ENCODE results near the gene BICDL1. TPM values are rescaled to one million over a fixed set of nuclear protein-coding genes. Genes with fewer than 3 reads are reported as not detected.
"Not testable (repeated sequence)": the region's sequence is repeated elsewhere in the genome, so short reads cannot be mapped to it uniquely, and the experiment has no call there.

Gene BICDL1
- total and polyA plus RNA-seq, 2 of the 4 experiments (the other 2 are of a cell fraction), result not detected

DNA sequence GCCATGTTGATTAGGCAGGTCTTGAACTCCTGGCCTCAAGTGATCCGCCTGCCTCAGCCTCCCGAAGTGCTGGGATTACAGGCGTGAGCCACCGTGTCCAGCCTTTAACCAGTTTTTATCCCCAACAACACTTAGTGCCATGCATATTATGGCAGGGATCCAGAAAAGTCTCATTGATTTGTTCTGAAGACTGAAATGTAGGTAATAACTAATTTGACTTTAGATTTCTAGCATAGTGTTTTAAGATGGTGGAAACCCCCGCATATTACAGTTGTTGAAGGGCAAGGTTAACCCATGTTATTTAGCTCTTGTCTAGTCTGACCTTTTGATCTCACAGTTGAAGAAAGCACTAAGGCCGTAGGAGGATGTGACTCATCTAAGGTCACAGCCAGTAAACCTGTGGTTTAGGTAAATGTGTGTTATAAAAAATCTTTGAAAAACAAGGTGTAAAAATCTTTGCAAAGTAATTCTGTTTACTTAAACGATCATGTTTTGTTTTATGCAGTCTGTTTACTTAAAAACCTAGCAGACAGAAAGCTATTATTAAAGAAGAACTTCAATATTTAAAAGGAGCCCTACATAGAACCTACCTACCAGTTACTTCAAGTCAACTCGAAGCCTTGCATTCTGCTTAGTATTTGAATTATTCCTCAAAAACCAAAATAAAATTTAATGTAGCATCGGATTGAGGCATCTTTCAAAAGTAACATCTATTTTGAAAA, 24.8 kb downstream of the BICDL1 start:
- Histone ChIP-seq H3K9ac (ENCODE audit: low read depth, low read length) (no peak overlapping the region), H4K20me1 (ENCODE audit: insufficient read depth, low read length) (no peaks in the 10 kb centered on the region), H3K4me3 (ENCODE audit: insufficient read depth, low read depth, low read length) (no peak overlapping the region), H2BK5ac (ENCODE audit: low read depth, low read length, poor library complexity, severe bottlenecking) (no peak overlapping the region), H3K4ac (ENCODE audit: low read depth, low read length) (no peak overlapping the region), H3K9me3 (ENCODE audit: control insufficient read depth, insufficient read depth, low read length) (no peaks in the 10 kb centered on the region), H3K27ac (ENCODE audit: insufficient read depth, low read length) (no peak overlapping the region), H3K14ac (replicated peaks; ENCODE audit: low read depth, low read length) (no peak overlapping the region), H3K27me3 (ENCODE audit: control insufficient read depth, insufficient read depth, low read length) (peaks cover 4% of the 10 kb centered on the region; the same call in 1 of the 2 replicates), H3K18ac (ENCODE audit: low read depth, low read length) (no peak overlapping the region), H2AK9ac (replicated peaks; ENCODE audit: low read depth, low read length, poor library complexity) (no peak overlapping the region), H3K9me1 (ENCODE audit: insufficient read depth, low read length) (no peaks in the 10 kb centered on the region), H3K4me2 (ENCODE audit: low read depth, low read length) (no peak overlapping the region), H3K23ac (ENCODE audit: low read depth, low read length) (no peak overlapping the region), H3K4me1 (ENCODE audit: control insufficient read depth, insufficient read depth, low read length) (no peaks in the 10 kb centered on the region), H2BK120ac (ENCODE audit: low read depth, low read length) (no peak overlapping the region), H3K36me3 (ENCODE audit: control insufficient read depth, insufficient read depth, low read length) (no peaks in the 10 kb centered on the region), H4K8ac (ENCODE audit: low read depth in 2 of 2, low read length in 2 of 2) (no peak overlapping the region), H4K5ac (ENCODE audit: low read depth, low read length) (no peak overlapping the region), H2AFZ (replicated peaks; ENCODE audit: low read length, poor library complexity) (no peak overlapping the region), H2BK20ac (ENCODE audit: low read depth, low read length) (no peak overlapping the region), H2AK5ac (ENCODE audit: low read depth, low read length) (no peak overlapping the region), H3K56ac (ENCODE audit: extremely low read depth, insufficient read depth, low read length) (no peak overlapping the region), H3K79me1 (ENCODE audit: low read depth in 1 of 2, low read length in 2 of 2) (no peaks in the 10 kb centered on the region), H4K91ac (ENCODE audit: insufficient read depth, low read depth, low read length) (no peak overlapping the region), H2BK15ac (ENCODE audit: low read depth, low read length) (no peak overlapping the region)
- intact Hi-C loops (cut with micrococcal nuclease) (no loop called here), dilution Hi-C loops (cut with HindIII; ENCODE audit: low sequenced_read_pairs, unreplicated experiment) (no loop called here), in situ Hi-C loops (cut with MboI; ENCODE audit: low sequenced_read_pairs) (no loop called here)
- BruUV-seq (replicated peaks), result no TSS peak
- ChIA-PET CTCF (interaction anchor here (0.5 kb wide), 1 partner anchor 256 kb away, joined by 3 read pairs; no protein-coding TSS in a partner anchor), POLR2A (ENCODE audit: unreplicated experiment) (no interaction called here)
- no peak for TF ChIP-seq RFX5 (IDR thresholded peaks at IDR 0.05; ENCODE audit: low read depth, low read length)
- no peak for TF ChIP-seq NFE2L2 (IDR thresholded peaks at IDR 0.05; ENCODE audit: low read depth, low read length)
- TF ChIP-seq RCOR1 (IDR thresholded peaks at IDR 0.05; ENCODE audit: insufficient replicate concordance, low read length), result no peak
- TF ChIP-seq BHLHE40 (IDR thresholded peaks at IDR 0.05; ENCODE audit: low read depth, low read length), result no peak
- TF ChIP-seq, protein P1, sequence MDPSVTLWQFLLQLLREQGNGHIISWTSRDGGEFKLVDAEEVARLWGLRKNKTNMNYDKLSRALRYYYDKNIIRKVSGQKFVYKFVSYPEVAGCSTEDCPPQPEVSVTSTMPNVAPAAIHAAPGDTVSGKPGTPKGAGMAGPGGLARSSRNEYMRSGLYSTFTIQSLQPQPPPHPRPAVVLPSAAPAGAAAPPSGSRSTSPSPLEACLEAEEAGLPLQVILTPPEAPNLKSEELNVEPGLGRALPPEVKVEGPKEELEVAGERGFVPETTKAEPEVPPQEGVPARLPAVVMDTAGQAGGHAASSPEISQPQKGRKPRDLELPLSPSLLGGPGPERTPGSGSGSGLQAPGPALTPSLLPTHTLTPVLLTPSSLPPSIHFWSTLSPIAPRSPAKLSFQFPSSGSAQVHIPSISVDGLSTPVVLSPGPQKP (IDR thresholded peaks at IDR 0.05; ENCODE audit: borderline replicate concordance, low read depth, low read length), result no peak
- no peak for TF ChIP-seq MAZ (IDR thresholded peaks at IDR 0.05; ENCODE audit: borderline replicate concordance, low read depth, low read length)
- no peak for TF ChIP-seq SMC3 (IDR thresholded peaks at IDR 0.05; ENCODE audit: low read depth, low read length)
- TF ChIP-seq FOS (IDR thresholded peaks at IDR 0.05; ENCODE audit: low read depth, low read length), result no peak
- DNase-seq, result no peak
- no peak for ATAC-seq (ENCODE audit: low read depth)
- 40% methylated on average over 1 of the region's 9 CpGs; no CpG with 5 or more reads in 1 of the 2 experiments for WGBS, 2 experiments (ENCODE audit: extremely low coverage in 2 of 2, insufficient read length in 1 of 2)

GRCh38 chr12:120014381-120014735, 25.3 kb downstream of the BICDL1 start:
- H3K56ac ChIP-seq (ENCODE audit: extremely low read depth, insufficient read depth, low read length); H2BK20ac ChIP-seq (ENCODE audit: low read depth, low read length); H4K5ac ChIP-seq (ENCODE audit: low read depth, low read length); H4K8ac ChIP-seq (ENCODE audit: low read depth in 2 of 2, low read length in 2 of 2); H3K27me3 ChIP-seq (ENCODE audit: control insufficient read depth, insufficient read depth, low read length); H3K14ac ChIP-seq (replicated peaks; ENCODE audit: low read depth, low read length); H3K18ac ChIP-seq (ENCODE audit: low read depth, low read length); H3K36me3 ChIP-seq (ENCODE audit: control insufficient read depth, insufficient read depth, low read length); BruUV-seq (replicated peaks); H4K91ac ChIP-seq (ENCODE audit: insufficient read depth, low read depth, low read length); H2BK15ac ChIP-seq (ENCODE audit: low read depth, low read length); intact Hi-C loops (cut with micrococcal nuclease); H4K20me1 ChIP-seq (ENCODE audit: insufficient read depth, low read length); H2AK5ac ChIP-seq (ENCODE audit: low read depth, low read length); H2BK5ac ChIP-seq (ENCODE audit: low read depth, low read length, poor library complexity, severe bottlenecking); ATAC-seq (ENCODE audit: low read depth); H2BK120ac ChIP-seq (ENCODE audit: low read depth, low read length); H3K4me1 ChIP-seq (ENCODE audit: control insufficient read depth, insufficient read depth, low read length); H3K27ac ChIP-seq (ENCODE audit: insufficient read depth, low read length); H3K9me1 ChIP-seq (ENCODE audit: insufficient read depth, low read length); H3K4me3 ChIP-seq (ENCODE audit: insufficient read depth, low read depth, low read length); CTCF ChIA-PET; H2AFZ ChIP-seq (replicated peaks; ENCODE audit: low read length, poor library complexity); H3K4me2 ChIP-seq (ENCODE audit: low read depth, low read length); H3K9me3 ChIP-seq (ENCODE audit: control insufficient read depth, insufficient read depth, low read length); POLR2A ChIA-PET (ENCODE audit: unreplicated experiment); H3K23ac ChIP-seq (ENCODE audit: low read depth, low read length); H3K79me1 ChIP-seq (ENCODE audit: low read depth in 1 of 2, low read length in 2 of 2); H3K9ac ChIP-seq (ENCODE audit: low read depth, low read length); dilution Hi-C loops (cut with HindIII; ENCODE audit: low sequenced_read_pairs, unreplicated experiment); H3K4ac ChIP-seq (ENCODE audit: low read depth, low read length); in situ Hi-C loops (cut with MboI; ENCODE audit: low sequenced_read_pairs); H2AK9ac ChIP-seq (replicated peaks; ENCODE audit: low read depth, low read length, poor library complexity); DNase-seq: not testable (repeated sequence)
- WGBS, 2 experiments (ENCODE audit: extremely low coverage in 2 of 2, insufficient read length in 1 of 2), result no CpG with 5 or more reads among the region's 11 CpGs

Measured in IMR-90 (cell line).